GM18909 (cell line): Measurements from ENCODE around the gene GRAMD1B.
"Not testable (repeated sequence)": the region's sequence is repeated elsewhere in the genome, so short reads cannot be mapped to it uniquely, and the experiment has no call there.

Experiments used
- ATAC-seq: cut with Tn5 transposase; IDR thresholded peaks from one replicate; pipeline ENCODE4 v1.9.1; 2021; ENCODE audit warnings: mild to moderate bottlenecking; ENCODE audit not compliant: unreplicated experiment, poor library complexity

Gene GRAMD1B

DNA sequence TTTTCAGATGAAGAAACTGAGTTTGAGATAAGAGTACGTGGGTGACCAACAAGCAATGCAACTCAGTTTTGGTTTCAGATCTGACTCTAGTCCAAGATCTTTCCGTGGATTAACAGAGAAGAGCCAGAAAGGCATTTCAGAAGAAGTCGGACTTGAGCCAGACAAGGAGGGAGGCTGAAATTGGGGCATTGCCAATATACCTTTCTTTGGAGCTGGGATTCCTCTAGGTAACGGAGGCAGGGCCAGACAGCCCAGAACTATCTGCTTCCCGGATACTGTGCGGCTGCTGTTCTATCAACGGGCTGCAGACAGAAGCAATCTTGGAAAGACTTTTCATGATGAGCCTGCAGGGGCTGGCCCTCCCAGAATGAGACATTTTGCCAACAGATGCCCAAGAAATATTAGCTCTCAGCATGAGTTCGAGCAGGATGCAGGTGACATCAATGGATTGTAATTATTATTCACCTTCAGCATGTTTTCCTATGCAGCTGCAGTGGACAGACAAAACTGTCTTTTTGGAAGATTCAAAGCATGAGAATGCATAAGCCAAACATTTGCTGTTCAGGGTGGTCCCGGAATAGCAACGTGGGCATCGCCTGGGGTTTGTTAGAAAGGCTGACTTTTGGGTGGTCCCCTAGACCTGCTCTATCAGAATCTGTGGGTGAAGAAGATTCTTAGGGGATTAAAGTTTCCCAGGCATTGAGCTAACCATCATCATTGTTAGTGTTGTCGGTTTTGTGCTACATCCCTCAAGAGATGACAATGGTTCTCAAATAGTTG, 128.7 kb downstream of the GRAMD1B start:
- ATAC-seq = no peak

DNA sequence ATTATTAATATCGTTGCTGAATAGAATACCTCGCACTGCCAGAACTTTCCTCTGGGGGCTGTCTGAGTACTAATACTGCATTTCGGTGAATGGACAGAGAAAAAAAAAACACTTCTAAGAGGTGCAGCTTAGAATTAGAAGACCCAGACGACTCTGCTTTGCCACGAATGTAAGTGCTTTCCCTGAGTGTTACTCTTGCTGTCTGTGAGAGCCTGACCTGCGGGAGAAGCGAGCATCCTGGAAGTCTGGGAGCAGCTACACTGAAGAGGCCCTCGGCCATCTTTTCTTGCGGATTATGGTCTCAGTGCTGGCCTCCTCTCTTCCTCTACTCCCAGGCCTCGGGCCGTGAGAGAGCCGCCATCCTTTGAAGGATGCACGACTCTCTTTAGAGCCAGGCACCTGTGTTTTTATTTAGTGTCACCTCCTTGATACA, 129.5 kb downstream of the GRAMD1B start:
- no peak for ATAC-seq

DNA sequence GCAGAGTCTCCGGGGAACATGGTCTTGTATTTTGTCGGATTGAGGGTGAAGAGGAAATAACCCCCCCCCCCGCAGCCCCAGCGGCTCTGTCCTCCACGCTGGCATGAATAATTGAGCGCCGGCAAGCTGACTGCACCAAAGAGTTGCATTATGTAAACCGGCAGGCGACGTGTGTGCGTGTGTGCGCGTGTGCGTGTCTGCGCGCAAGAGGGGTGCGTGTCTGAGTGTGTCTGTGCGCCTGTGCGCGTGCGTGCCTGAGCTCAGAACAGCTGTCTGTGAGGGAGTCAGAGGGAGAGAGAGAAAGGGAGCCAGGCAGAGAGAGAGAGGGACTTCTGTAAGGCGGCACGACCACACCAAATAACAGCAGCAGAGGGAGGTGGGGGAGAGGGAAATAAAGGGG, 129.9 kb downstream of the GRAMD1B start:
- peak; percentile 59 for ATAC-seq

DNA sequence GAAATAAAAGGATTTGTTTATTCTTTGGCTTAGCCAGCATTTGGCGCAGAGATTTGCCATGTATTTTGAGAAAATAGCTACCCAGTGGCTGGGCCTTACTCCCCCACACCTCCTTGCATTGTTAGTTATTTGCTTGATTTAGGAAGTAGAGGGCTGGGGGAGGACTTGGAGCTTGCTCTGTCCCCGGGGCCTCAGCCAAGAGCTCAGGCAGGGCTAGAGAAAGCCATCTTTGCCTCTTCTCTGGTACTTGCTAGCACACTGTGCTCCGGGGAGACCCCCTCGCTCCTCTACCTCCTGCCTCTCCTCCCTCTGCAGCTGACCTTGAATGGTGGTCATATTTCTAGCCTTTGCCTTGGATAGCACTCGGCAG, 131.3 kb downstream of the GRAMD1B start:
- no peak for ATAC-seq

DNA sequence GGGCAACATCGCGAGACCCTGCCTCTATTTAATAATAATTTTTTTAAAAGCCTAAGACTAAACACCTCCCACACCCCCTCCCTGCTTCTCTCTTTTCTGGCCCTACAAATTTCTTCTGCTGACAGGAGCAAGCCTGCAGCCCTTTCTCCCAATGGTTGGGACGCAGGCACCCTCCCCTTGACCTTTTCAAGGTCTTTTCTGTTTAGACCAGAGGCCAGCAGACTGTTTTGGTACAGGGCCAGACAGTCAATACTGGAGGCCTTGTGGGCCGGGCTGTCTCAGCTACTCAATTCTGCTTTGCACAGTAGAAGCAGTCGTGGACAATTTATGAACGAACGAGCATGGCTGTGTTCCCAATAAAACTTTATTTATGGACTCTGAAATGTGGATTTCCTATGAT, 132.1 kb downstream of the GRAMD1B start:
- no peak for ATAC-seq

DNA sequence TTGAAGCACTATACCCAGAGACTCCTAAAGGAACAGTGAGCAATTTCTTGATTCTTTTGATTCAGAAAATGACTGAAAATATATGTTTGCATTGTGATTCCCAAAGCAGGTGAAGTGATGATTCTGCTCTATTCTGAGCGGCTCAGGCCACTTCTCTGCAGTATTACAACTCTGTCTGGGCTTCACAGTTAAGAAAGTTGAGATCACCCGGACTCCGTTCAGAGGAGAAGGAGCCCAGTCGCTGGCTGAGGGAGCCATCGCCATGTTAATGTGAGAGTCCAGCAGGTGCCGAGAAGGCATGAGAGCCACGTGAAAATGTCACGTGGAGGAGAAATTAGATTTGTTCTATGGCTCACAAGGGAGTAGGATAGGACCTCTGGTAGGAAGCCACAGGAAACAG, 132.8 kb downstream of the GRAMD1B start:
- no peak for ATAC-seq

DNA sequence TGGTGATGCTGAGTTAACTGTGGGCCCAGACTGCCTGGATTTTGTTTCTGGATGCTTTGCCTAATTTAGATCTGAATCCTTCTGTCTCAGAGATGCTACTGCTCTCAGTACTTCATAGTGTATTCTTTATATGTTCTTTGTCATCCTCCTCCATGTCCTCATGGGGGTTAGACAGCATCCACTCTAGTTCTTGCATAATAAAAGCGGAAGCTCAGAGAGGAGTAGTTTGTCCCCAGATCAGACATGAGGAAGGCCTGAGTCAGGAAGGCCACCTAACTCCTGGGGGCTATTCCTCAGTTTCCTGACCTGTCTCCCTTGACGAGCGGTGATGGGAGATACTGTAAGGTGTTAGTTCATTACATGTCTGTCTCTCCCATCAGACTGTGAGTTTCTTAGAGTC, 134.2 kb downstream of the GRAMD1B start:
- no peak for ATAC-seq

DNA sequence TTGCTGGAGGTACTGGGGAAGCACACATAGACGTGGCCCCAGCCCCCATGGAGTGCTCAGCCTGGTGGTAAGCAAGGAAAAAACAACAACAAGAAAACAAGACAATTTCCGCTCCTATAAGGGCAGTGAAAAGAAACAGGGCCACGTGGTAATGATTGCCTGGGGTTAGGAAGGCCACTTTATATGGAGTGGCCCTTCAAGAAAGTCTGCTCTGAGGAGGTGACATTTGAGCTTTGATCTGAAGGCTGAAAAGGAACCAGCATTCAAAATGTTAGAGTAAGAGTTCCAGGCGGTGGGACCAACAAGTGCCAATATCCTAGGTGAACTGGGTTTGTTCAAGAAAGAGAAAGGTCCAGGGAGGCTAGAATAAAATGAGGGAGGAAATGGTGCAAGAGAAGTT, 136.8 kb downstream of the GRAMD1B start:
- no peak for ATAC-seq

DNA sequence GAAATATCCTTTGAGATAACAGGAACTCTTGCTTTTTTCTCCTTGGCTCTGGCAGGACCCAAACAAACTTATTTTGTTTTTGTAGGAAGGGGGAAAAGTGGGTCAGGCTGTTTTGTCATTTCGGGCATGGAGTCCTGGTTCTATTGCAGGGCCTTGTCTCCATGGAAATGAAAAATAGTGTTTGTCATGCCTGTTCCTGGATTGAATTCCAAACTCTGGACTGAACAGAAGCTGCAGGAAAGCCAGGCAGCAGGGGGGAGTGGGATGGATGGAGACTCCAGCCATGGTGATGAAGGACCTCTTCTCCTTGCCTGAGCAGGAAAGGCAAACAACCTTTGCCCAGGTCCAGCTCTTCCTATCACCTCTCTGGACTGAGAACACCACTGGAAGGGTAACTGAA, 137.4 kb downstream of the GRAMD1B start:
- no peak for ATAC-seq

DNA sequence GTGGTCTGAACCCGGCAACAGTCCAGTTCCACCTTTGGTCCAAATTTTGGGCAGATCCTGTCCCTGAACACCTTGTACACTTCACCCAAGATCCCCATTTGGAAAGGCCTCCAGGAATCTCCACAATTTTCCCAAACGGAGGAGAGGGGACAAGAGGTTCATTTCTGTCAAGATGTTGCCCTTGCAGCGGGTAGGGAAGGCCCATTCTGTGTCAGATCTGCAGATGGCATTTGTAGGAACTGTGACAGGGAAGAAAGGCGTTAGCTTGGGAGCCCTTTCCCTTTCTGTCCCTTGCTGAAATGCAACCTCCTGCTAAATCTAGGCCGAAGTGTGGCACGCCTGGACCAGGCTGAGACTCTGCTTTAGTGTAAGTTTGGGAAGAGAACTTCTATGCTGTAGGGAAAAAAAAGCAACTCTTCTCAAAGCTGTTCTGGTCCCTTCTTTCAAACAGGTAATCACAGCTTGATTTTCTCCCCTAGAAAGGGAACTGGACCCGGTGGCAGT, 138.3 kb downstream of the GRAMD1B start:
- no peak for ATAC-seq

DNA sequence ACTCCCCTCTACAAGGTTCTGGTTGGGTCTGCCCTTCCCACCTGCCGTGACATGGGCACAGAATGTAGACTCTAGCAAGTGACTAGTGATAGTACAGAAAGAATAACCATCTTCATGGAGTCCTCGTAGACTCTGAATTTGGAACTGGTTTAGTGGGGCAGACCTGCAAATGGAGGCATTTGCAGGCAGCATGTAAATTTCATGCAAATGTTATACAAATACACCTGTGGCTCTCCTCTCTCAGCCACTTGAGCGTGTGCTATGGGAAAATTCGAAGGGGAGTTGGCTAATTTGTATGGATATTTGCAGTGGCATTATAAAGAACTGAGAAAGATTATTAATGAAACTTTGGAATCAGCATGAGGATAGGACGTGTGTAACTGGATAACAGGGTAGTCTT, 139.3 kb downstream of the GRAMD1B start:
- ATAC-seq = no peak

DNA sequence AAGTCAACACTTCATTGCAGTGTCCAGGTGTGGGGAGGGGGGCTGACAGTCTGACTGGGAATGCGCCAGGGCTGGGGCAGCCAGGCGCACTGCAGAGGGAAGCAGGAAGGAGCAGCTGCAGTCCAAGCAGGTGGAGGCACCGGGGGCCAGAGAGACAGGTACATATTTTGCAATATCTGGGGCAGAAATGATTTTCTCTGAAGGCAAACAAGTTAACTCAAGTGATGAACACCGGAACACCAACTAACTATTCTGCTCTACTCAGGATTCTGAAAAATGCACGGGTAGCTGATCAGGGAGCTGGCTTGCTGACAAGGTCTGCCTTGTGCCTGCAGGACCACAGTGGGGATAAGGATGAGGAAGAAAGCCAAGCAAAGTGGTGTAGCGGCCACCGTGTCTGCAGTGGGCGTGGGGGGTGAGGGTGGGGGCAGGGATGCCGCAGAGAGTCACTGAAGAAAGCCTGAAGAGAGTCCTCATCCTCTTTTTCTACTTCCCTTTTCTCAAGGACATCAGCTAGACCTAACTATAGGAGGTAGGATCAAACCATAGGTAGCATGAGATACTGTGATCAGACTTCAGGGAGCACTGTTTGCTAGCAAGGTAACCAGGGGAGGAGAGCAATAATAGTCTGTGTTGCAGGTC, 141.0 kb downstream of the GRAMD1B start:
- no peak for ATAC-seq

DNA sequence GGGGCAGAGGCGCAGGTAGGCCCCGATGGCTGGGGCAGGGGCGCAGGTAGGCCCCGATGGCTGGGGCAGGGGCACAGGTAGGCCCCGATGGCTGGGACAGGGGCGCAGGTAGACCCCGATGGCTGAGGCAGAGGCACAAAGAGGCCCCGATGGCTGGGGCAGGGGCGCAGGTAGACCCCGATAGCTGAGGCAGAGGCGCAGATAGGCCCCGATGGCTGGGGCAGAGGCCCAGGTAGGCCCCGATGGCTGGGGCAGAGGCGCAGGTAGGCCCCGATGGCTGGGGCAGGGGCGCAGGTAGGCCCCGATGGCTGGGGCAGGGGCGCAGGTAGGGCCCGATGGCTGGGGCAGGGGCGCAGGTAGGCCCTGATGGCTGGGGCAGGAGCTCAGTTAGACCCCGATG, 142.7 kb downstream of the GRAMD1B start:
- ATAC-seq = not testable (repeated sequence)

DNA sequence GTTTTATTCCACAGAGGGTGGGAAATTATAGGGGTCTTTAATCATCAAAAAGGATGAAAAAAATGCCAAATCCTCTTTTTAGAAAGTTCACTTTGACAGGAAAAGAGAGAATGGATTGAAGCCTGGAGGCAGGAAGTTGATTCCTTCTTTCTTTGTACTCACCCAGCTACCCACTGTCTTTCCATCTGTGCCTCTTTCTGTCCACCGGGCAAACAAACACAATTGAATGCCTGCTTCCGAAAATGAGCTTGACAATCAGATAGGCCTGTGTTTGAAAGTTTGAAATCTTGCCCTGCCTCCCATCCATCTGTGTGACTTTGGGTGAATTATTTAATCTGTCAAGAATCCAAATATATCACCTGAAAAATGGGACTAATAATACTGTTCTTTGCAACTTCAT, 143.2 kb downstream of the GRAMD1B start:
- no peak for ATAC-seq

DNA sequence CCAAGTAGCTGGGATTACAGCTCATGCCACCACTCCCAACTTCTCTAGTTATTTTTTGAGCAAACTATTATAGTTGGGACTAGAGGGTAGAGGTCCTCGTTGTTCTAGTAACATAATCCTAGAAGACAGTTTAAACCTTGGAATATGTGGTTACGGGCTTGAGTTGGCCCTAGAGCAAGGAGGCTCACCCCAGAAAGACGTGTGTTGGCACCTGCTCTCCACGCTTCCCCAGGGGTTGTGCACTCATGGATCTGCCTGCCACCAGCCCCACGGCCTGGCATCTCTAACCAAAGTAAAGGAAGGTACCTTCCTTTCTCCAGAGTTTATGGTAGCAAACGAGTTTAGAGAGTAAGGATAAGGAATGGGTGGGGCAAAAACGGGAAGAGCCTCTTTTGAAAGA, 145.4 kb downstream of the GRAMD1B start:
- ATAC-seq = no peak

DNA sequence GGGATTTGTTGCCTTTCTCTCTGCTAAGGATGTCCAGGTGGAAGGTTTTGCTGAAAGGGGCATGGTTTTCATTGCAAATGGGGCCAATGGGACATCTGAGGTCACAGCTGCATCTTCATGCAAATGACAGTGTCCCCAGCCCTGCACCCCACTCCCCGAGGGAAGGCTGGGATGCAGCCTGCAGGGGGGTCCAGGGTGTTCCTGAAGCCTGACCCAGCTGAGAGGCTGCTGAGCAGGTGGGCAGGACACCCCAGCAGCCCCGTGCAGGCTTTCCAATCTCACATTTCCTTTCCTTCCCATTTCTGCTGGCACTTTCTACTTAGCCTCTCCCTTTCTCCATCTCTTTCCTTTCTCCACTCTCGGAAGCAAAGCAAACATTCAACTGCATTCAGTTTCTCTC, 146.0 kb downstream of the GRAMD1B start:
- no peak for ATAC-seq

DNA sequence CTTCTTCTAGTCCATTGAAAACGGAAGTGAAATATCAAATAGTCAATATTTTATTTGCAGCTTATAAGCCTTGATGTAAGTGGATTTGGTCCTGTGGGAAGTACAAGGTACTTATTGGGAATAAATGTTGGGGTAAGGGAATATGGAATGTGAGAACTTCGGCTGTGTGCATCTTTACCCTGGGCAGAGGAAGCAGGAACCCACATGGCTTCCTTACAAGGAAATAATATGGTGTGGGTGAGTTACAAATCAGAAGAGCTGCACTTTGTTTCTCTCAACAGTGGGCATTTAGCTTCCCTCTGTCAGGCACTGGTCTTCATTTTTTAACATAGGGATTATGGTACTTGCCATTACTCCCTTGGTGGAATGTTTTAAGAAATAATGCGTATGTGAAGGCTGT, 146.4 kb downstream of the GRAMD1B start:
- ATAC-seq = no peak

DNA sequence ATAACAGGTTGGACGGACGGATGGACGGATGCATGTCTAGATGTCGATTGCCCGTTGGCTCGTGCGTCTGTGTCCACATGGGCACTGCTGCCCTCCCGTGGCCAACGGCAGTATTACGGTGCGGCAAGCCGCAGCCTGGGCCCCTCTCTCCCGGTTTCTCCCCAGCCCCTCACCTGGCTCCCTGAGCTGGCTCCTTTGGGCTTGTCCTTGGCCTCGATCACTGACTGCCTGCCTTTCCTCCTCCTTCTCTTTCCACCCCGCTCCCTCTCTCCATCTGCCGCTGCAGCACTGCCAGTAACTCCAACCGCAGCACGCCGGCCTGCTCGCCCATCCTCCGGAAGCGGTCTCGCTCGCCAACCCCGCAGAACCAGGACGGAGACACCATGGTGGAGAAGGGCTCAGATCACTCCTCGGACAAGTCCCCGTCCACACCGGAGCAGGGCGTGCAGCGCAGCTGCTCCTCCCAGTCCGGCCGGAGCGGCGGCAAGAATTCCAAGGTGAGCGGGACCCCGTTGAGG, 147.1 kb downstream of the GRAMD1B start:
- ATAC-seq = peak; percentile 70

DNA sequence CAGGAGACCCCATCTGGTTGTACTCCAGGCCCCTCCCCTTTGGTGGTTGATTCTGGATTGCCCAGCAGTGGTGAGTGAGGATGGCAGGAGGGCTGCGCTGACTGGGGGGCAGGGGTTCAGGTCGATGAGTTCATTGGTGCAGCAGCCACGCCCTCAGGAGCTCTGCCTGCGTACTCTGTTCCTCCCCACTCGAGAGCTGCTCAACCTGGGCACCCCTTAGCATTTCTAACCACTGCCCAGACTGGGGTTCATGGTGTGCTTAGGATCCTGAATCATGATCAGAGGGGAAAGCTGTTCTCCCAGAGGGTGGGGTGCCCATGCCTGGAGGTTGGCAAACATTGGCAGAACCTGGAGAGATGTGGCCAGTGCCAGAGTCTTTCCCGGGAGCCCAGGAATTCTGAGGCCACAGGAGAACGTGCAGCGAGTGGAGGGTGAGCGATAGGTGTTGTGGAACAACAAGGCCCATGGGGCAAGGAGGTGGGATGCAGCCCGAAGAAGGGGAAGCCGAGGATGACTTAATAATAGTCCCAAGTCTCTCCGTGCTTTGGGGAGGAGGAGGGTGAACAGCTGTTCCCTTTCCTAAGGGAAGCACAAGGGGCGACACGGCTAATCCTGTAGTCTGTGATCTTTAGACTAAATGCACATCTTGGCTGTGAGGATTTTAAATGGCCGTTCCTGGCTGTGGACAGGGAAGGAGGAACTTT, 148.9 kb downstream of the GRAMD1B start:
- no peak for ATAC-seq

DNA sequence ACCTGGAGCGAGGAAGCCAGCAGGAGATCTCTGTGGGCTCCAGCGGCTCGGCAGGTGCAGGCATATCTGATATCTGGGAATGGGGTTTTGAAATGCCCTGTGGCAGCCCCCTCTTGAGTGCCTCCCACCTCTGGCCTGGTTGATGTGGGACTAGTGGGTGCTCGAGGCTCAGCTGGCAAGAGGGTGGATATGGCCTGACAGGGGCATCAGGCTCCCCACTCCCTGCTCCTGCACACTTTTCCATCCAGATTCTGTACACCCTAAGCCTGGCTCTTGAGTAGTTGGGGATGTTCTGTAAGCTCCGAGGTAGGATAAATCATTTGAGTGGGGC, 149.4 kb downstream of the GRAMD1B start:
- no peak for ATAC-seq

DNA sequence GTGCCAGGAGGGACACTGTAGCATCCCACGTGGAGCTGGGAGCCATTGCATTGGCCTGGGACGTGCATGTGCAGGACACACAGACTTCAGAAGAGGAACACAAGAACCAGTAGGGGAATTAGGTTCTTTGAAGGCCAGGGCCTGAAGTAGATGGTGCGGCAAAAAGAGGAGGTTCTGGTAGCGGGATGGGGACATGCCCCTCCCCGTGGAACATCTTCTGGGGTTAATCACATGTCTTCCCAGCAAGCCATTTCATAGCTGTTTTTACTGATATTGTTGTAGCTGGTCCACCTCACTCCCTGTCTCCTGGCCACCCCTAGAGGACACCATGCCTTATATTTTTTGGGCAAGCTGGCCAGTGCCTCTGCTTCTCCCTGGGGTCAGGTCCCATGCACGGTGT, 150.1 kb downstream of the GRAMD1B start:
- no peak for ATAC-seq
